Stimulated activated CD8-positive, alpha-beta memory T cell treated with anti-CD3 and anti-CD28 coated beads, Interleukin-4, amount 100 ng/mL, for 48 hours (primary cell): ENCODE measurements around the gene VPREB1.
"Not testable (repeated sequence)": the region's sequence is repeated elsewhere in the genome, so short reads cannot be mapped to it uniquely, and the experiment has no call there.

ENCODE experiments used
- DNase-seq: peaks from one replicate; pipeline ENCODE4 v3.0.0-alpha.2; 2020

Gene VPREB1, protein sequence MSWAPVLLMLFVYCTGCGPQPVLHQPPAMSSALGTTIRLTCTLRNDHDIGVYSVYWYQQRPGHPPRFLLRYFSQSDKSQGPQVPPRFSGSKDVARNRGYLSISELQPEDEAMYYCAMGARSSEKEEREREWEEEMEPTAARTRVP

DNA sequence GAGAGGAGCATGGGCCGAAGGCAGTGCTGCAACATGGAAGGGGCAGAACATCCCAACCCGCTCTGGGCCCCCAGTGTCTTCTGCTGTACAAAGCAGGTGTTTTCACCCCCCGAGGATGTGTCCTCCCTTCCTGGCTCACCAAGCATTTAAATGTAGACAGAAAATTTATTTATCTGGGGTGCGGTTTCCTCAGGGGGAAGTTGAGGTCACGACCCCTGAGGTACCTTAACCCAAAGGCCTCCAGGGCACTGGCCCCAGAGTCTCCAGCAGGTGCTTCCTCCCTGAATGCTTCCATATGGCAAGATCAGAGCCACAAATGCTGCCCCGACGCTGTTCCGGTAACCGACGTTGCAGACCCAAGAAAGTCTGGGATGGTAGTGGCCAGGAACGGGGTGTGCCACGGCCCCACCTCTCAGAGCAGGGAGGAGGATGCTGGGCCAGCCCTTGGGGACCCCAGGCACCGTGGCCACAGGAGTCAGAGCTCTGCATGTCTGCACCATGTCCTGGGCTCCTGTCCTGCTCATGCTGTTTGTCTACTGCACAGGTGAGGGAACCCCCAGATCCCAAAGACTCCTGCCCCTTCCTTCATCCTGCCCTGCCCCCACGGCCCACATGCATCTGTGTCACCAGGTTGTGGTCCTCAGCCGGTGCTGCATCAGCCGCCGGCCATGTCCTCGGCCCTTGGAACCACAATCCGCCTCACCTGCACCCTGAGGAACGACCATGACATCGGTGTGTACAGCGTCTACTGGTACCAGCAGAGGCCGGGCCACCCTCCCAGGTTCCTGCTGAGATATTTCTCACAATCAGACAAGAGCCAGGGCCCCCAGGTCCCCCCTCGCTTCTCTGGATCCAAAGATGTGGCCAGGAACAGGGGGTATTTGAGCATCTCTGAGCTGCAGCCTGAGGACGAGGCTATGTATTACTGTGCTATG is at the start of gene VPREB1:
Gene VPREB1 (plus strand): TSS at position 471 of the 935 bp plus-strand sequence. CDS start 28 bp downstream, at position 499.
- no peak for DNase-seq

DNA sequence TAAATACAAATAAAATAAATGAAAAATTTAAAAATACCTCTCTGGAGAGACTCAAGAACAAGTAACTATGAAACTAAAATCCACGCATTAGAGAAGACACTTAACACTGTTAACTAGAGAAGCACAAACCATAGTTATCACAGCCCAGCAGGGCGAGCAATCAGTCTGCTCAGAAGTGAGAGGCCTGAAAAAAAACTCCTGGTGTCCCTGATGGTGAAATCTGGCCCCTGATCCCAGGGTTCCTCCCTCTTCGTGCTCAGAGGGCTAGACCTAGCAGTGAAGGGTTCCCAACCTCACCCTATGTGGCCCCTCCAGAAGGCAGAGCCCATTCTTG is 49.7 kb upstream of the VPREB1 start:
- no peak for DNase-seq

DNA sequence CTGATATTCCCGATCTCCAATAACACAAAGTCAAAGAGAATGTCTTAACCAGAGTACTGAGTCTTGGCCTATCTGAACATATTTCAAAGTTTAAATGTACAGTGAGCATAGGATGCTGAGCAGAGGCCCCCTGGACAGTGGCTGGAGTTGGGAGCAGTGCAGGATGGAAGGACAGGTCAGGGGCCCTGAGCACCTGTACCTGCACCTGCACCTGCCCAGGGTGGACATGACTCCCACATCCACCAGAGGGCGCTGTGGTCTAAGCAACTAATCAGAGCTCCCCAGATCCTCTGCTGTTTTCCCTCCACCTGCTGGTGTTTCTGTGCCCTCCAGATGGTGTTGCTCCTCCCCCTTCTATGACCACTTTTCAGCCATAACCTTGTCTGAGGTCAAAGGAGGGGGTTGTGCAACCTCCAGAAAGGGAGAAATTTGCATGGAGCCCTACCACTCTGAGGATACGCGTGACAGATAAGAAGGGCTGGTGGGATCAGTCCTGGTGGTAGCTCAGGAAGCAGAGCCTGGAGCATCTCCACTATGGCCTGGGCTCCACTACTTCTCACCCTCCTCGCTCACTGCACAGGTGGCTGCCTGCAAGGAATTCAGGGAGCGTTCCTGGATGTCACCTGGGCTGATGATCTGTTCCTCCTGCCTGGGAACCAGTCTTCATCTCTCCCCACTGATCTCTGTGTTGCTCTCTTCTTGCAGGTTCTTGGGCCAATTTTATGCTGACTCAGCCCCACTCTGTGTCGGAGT is 49.1 kb upstream of the VPREB1 start:
- DNase-seq = peak; percentile 93

DNA sequence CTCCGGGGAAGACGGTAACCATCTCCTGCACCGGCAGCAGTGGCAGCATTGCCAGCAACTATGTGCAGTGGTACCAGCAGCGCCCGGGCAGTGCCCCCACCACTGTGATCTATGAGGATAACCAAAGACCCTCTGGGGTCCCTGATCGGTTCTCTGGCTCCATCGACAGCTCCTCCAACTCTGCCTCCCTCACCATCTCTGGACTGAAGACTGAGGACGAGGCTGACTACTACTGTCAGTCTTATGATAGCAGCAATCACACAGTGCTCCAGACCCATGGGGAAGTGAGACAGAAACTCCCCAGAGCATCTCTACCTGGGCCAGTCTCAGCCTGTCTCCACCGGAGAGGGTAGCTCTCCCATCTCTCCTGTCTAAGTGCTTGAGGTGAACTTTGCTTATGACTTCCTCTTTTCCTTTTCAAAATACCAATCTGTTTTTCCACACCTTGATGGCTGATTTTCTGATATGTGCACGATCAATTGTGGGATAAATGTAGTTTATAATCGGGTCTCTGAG is 48.5 kb upstream of the VPREB1 start:
- no peak for DNase-seq

DNA sequence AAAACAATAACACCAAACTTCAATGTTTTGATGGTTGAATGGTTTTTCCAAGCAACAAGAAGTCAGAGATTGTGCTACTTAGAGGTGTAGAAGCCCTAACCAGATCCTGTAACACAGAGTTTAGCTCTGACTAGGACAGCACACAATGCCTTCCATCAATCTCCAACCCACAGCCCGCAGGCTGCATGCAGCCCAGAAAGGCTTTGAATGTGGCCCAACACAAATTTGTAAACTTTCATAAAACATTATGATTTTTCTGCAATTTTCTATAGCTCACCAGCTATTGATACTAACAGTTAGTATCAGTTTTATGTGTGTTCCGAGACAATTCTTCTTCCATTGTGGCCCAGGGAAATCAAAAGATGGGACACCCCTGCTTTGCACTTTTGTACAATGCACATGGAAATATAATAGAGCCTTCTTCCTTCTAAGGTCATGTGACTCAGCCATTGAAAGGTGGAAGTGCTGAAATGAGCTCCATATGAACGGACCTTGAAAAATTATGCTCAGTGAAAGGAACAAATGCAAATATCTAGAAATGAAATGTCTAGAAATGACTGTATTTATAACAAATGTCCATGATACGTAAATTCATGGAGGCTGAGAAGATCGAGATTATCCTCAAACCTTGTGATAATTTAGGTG is 47.6 kb upstream of the VPREB1 start:
- no peak for DNase-seq

DNA sequence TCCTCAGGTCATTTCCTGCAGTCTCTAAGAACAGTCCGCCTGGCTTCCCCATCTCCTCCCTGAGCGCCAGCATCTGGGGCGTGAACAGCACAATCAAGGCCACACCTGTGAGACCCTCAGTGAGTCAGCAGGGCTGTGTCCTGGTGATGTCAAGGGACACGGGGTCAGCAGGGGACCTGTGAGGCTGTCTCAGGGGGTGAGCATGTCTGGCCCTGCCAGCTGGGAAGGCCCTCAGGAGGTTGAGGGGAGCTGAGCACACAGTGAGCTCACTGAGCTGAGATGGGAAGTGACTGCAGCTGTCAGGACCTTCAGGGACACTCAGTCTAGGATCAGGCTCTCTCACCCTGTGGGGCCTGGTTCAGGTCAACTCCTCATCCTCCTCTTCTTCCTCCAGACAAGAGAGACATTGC is 46.6 kb upstream of the VPREB1 start:
- DNase-seq = no peak

DNA sequence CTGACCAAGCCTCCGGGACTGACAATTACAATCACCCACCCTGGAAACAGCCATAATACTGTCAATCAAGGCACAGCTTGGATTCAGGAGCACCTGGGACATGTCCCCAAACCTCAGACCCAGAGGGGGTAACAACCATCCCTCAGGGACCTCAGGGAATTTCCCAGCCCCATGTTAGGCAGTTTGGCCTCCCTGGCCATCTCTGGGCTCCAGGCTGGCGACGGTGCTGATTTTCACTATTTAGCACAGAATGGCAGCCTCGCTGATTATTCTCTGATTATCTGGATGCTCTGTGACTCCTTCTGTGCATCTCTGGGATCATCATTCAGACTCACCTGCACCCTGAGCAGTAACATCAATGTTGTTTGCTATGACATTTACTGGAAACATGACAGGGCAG is 45.8 kb upstream of the VPREB1 start:
- DNase-seq = no peak

DNA sequence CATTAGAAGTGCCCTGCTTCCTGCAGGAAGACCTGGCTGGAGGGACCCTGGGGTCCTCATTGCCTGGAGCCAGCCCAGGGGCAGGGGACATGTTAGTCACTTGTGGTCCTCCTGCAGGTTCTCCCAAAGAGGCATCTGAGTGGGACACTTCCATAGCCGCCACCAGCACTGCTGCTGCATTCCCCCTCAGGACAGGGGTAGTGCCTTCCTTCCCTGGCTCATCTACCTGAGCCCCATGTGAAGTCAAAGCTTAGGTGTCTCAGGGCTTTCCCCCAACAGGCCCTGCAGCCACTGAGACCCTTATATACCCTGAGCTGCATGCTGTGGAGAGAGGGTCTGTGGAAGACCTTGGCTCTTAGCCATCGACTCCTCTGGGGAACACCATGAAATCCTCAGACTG is 45.0 kb upstream of the VPREB1 start:
- no peak for DNase-seq

DNA sequence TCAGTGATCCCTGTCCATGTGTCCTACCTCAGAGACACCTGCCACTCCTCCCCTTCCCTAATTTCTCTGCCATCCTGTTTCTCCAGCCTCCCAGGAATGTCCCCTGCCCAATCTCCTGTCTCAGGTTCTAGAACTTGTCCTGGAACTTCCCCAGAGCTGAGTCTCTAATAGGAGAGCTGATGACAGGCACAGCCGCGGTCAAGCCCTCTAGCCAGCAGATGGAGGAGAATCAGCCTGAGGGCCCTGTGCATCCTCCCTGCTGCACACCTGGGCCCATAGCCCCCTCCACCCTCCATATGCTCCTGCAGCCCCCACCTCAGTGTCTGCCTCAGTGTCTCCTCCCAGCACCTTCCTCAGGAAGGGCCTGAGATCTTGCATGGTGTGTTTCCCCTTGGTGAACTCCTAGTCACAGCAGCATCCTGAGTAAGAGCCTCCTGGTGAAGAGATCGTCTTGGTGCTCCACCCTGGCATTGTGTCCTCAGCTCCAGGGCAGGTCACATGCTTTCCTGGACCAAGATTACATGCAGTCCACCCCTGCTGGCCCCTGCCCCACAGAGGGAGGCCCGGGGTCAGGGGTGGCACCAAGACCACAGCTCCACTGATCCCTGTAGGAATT is 43.9 kb upstream of the VPREB1 start:
- no peak for DNase-seq

DNA sequence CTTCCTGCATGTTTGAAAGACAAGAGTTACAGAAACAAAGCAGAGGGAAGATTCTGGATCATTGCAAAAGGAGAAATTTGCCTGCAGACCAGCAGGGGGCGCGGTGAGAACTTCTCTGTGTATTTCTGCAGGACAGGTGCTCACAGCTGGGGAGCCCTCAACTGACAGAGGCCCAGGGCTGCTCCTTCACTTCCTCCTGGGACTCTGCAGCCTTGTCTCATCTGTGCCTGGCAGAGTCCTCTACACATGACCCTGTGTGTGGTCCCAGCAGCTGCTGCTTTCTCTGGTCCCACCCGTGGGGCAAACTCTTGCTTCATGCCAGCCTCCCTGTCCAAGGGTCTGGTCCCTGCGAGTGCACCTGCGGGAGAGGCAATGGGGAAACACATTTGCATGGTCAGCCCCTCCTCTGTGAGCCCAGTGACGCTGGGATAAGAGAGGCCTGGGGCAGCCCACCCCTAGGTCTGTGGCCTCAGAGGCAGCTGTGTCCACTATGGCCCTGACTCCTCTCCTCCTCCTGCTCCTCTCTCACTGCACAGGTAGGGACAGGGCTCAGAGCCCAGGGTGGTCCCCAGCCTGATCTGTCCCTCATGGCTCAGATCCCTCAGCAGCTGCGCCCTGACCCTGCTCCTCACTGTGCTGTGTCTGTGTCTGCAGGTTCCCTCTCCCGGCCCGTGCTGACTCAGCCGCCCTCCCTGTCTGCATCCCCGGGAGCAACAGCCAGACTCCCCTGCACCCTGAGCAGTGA is 43.2 kb upstream of the VPREB1 start:
- no peak for DNase-seq

DNA sequence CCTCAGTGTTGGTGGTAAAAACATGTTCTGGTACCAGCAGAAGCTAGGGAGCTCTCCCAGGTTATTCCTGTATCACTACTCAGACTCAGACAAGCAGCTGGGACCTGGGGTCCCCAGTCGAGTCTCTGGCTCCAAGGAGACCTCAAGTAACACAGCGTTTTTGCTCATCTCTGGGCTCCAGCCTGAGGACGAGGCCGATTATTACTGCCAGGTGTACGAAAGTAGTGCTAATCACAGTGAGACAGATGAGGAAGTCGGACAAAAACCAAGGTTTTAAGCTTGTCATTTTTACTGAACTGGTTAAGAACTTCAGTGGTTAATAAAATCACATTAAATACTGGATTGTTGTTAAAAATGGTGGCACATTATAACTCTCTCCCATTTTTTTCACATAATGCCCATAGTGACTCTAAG is 42.6 kb upstream of the VPREB1 start:
- no peak for DNase-seq

DNA sequence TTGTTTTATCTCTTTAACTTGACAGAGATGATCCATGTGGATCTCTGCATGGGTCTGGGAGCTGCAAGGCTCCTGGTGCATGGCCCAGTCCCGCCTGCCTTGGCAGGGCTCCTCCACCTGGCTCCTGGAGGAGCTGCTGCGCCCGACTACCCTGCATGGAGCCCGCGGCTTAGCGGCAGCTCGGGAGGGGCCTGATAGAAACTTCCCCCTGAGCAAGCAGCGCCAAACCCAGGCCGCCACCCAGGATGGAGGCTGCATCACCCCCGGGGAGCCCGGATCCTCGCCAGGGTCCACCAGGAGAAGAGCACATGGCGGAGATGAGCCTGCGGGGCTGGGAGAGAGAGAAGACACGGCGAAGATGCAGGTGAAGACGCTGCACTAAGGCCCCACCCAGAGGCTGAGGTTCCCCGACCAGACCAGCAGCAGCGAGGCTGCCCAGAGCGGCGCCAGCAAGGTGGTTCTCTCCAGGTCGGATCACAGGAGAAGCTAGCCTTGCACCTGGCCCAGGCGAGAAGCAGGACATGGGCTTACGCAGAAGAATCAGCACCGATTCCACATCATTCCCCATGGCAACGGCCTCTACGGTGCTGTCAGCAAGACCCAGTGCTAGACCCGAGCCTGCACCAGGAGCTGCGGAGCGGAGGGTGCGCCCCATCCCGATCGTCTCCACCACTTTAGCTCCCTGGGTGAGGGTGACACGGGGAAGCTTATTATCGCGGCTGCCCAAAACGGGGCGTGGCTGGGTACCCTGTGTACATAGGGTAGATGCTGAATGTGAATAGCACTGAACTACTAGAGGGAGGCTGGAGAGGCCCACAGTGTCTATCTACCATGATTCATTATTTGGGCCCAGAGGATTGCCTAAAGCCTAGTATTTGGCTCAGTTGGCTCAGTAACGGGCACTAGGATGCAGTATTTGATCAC is 41.3 kb upstream of the VPREB1 start:
- no peak for DNase-seq

DNA sequence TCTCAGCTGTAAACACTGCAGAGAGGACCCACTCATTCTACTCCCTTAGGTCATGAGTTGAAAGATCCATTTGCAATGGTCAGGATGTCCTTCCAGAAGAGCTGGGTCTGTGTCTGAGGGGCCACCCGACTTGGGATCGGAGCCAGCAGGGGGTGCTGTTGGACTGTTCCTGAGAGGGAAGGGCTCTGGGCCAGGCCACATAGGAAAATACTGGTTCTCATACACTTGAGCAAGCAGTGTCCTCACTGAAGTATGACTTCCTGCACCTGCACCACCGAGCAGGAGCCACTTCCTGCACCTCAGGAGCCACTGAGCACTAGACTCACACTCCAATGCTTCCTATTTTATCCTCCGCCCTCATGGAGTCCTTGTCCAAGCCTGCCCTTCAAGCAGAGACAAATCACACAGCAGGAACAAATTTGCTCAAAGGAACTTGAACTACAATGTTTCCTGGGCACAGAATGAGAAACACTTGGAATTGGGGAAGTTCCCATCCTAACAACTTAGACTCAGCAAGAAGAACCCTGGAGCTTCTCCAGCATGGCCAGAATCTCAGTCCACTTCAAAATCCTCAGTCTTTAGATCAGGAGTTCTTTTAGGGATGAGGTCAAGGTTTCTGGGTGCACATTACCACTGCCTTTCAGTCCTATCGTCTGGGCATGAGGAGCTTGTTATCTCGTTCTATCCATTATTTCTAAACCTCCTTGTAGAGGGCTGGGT is 36.6 kb upstream of the VPREB1 start:
- DNase-seq = peak; percentile 96

DNA sequence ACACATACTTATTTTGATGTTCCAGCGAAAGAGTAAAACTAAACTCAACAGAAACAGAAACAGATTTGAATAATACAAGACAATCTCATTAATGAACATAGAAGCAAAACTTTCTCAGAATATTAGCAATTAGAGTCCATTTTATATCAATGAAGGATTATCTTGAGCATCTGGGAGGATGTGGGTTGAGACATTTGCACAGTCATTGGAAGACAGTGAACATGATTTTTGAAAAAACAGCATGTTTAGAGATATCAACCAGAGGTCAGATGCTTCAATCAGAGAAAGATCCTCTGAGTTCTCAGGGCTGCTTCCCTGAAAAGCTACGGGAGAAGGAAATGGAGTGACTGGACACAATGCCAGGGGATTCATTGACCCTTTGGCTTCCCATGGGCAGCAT is 35.9 kb upstream of the VPREB1 start:
- no peak for DNase-seq

DNA sequence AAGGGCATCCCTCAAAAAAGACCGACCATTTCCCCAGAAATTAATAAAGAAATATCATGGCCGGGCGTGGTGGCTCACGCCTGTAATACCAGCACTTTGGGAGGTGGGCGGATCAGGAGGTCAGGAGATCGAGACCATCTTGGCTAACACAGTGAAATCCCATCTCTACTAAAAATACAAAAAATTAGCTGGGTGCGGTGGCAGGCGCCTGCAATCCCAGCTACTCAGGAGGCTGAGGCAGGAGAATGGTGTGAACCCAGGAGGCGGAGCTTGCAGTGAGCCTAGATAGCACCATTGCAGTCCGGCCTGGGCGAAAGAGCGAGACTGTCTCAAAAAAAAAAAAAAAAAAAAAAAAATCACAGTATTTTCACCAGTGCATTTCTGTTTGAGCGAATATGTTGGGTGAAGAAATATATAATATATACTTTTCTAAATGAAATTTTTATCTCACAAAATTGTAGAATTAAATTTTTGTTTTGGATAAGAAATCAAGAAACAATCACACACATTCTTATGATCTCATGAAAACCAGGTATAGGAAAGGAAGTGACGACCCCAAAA is 35.4 kb upstream of the VPREB1 start:
- DNase-seq = not testable (repeated sequence)

DNA sequence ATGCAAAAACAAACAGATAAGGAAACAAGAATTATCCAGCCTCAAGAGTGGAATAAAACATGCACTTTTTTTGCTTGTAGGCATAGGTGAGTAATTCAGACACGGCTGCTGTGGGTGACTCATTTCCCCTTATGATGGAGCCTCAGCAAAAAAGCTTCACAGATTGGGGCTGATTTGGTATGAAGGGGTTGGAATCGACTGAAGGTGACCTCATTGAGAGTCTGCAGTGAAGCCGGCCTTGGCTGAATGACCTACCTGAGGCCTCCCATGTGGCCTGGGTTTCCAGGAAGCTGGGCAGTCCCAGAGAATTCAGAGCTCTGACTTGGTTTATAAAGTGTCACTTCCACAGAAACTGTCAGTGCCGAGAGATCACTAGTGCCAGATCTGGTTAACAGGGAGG is 34.2 kb upstream of the VPREB1 start:
- peak; percentile 80 for DNase-seq

DNA sequence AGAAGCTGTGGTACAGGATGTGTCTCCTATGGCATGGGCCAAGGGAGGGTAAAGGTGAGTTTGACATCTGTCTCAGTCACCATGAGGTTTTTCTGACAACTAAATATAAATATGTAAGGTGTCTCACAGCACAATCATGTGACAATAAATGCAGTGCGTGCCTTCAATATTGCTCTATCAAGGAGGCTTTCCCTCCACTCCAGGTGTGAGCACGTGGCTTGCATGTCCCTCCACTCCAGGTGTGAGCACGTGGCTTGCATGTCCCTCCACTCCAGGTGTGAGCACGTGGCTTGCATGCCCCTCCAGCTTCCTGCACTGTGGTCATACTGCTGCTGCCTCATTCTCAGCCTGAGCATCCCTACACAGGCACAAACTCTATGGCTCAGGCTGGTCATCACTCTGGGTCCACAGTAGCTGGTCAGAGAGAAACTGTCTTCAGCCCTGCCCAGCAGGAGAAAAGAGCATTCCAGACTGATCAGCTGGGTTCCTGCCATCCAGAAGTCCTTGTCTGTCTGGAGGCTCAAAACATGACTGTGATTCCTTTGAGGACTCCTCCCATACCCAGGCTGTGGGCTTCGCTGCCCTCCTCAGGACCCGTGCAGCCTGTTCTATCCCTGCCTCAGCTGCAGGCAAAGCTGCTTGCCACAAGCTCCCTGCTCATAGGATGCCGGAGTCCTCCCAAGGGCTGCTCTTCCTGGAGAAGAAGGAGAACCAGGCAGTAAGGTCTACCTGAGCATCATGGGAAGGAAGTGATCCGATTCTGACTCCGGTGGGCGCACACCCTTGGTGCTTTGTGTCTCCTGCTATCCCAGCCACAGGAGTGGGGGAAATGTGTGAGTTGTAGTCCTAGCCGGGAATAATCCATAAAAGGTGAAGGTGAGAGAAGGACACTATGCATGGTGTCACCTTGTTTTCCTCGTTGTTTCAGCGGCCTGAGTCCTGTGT is 33.4 kb upstream of the VPREB1 start:
- peak; percentile 36 for DNase-seq

DNA sequence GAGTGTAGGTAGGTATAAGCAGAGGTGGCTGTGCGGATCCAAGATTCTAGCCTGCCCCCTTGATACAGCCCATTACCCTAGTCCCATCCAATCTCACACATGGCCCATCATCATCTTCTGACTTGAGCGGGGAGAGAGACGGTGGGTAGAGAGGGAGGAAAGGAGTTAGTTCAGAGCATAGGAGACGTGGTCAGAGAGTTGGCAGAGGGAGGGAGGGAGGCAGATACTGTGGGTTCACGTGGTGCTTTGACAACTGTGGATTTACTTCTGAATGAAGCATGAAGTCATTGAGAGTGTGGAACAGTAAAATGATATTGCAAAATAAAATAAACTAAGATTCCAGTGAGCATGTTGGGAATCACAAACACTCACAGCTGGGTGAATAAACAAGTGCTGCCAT is 31.4 kb upstream of the VPREB1 start:
- DNase-seq = no peak
